ENCODE data around the gene MSMP.

Gene MSMP

DNA sequence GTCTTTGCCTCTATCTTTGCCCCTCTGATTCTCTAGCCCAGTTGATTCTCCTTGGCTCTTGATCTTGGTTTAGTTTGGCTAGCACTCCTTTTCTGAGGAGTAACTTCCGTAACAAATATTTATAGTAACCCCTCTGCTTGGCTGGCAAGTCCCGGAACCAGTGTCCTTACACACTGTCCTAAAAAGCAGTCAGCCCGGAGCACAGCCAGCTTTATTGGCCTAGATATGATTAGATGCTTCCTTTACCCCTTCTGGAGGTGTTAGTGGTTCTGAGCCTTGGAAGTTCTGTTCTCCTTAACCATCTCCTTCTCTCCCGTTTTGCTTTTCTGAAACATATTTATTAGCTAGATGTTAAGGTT is 17.0 kb upstream of the MSMP start:
- no peak for DNase-seq

DNA sequence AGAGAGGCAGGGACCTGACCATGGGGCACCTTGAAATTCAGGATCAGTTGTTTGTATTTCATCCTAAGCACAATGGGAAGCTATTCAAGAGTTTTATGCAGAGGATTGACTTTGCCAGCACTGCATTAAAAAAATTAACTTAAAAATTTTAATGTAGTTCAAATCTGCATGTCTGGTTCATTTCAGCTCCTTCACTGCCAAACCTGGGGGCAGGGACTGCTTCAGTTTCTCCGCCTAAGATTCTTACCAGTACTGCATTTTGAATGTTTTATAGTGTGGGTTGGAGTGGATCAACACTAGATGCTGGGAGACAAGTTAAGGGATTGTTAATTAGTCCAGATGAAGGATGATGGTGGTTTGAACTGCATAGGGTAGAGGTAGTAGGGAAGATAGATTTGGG is 15.7 kb upstream of the MSMP start:
- no peak for DNase-seq

DNA sequence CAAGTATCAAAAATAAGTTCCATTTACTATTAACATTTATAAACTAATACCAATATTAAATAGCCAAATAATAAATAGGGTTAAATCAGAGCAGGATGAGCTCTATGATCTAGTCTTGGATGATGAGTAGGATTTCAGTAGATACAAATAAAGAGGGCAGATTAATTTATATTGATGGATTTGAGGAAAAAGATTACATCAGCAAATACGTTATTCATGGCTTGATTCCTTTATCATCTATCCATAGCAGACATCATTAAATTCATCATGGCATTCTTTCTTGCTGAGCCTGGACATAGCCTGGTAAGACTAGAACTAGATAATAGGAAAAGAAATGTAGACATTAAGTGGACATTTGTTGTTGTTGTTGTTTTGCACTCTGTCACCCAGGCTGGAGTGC is 13.4 kb upstream of the MSMP start:
- DNase-seq, result no peak

DNA sequence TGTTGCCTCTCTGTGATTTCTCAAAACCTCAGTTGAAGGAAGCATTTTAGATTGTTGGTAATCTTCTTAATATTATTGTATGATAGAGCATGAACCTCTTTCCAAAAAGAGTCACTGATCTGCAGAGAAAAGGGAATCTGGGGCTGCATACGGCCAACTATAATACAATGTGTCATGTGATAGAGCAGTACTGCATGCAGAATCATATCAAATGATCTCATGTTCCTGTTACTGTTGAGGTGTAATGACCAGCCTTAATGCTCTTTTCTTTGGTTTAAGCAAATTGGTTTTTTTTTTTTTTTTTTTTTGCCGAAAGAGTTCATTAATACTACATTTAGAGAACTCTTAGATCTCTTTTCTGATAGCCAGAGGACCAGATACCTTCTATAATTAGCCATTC is 12.9 kb upstream of the MSMP start:
- DNase-seq, result no peak

DNA sequence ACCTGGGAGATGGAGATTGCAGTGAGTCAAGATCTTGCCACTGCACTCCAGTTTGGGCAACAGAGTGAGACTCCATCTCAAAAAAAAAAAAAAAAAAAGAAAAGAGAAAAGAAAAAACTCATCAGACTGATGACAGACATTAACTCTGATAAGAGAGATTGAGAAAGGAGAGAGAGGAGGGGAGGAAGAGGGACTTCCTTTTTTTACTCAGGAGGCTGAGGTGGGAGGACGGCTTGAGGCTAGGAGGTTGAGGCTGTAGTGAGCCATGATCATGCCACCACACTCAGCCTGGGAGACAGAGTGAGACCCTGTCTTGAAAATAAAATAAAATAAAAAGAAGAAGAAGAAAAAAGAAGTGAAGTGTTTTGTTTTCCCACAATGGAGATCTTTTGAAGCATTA is 9.7 kb upstream of the MSMP start:
- no peak for DNase-seq

DNA sequence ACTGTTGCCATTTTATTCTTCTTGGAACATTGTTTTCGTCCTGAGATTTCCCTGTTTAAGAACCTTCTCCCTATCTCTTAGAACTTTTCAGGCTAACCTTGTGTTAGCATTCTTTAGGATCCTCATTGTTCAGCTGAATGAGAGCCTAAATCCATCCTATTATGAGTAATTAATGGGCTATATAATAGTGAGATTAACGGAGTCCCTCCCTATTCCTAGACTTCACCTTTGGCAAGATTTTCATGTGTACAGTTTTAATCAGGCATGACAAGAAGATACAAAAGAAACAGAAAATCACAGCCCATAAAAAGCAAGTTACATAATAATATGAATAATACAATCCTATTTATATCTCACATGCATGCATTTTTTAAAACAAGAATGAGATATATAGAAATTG is 9.1 kb upstream of the MSMP start:
- no peak for DNase-seq

DNA sequence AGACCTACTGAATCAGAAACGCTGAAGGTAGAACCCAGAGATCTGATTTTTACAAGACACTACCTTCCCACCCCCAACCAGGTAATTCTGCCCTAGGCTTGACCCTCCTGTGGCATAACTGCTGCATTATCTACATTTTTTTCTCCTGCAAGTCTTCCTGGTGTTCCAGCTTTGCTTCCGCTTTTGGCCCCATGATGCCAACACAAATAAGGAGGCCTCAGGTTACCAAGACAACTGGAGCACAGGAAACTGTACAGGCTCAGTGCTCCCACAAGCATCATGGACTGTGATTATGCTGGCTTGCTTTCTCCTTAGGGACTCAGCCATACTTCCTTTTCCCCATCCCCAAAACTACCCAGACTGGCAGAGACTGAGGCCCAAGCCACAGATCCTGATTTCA is 6.6 kb upstream of the MSMP start:
- DNase-seq, result no peak

DNA sequence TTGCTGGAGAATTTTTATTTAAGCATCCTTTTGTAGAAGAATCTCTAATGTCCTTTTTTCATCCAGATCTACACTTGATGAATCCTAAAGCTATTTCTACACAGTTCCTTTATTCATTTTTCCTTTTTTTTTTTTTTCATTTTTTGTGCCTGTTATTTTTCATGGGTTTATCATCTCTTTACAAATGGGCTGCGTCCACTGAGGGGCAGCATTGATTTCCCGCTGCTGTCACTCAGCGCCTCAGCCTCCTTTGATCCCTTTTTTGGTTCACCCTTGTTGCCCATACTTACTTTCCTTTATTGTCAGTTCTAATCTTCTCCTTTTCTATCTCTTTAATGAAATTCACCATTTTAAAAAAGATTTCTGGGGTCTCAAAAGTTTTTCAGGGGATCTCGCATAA is 5.7 kb upstream of the MSMP start:
- DNase-seq, result no peak

DNA sequence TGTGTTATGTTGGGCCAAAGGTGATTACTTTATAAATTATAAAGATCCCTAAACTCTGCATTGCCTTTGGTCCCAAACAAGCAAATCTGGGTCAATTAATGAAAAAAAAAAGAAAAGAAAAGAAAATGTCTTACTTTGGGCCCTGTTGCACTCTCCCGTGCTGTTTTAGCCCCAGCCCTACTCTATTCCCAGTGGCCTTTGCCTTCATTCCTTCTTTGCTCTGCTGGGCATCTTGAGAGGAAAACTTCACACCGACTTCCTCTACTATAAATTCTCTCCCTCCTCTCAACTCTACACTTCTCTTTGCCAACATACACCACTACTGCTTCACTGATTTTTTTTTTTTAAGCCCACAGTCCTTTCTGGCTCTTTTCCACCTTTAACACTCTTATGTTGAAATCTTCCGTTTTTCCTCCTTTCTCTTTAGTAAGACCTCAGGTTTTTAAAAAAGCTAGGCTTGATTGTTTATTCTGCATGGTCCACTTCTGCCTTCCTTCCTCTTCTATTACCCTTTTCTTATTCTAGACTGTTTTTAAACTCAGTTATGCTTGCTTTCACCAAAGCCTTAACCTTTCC is 4.5 kb upstream of the MSMP start:
- no peak for DNase-seq

DNA sequence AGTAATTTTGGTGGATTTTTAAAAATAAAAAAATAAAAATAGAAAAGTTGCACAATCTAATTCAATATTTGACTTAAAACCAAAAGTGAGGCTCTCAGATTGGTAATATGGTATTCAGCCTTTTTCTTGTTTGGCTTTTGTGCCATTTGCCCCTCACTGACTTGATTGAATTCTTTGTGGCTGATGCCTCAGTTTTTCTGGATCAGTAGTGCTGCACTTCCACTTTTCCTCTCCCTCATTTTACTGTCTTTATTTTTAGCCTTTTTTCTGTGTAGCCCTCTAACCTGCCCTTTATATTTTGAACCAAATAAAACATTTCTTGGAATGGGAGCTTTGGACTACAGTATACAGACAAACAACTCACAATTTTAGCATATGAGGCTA is 3.8 kb upstream of the MSMP start:
- DNase-seq, result no peak

DNA sequence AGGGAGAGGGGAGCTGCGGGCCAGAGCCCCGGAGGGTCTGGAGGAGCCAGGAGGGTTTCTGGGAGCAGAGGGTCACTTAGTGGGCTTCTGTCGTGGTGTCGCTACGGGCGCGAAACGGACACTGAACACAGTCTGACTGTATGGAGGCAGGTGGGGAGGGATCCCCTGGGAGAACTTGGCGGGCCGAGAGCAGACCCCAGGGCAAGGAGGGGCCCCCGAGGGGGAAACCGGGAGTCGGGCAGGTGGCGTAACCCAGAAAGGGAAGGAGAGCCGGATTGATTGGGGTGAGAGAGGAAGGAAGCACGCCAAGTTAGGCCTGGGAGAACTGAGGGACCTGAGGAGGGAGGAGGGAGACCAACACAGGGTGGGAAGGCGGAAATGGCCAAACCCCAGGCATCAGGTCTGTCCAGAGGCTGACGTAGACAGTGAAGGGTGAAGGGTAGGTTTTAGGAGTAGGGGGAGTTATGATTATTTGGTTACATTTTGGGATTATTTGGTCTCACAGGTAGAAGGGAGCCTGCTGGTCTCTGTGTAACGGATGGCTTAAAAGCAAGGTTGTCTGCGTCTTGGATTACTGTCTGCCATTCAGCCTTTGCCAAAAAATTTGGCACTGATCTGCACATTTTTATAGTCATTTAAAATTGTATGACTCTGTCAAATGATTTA is 3.3 kb upstream of the MSMP start:
- DNase-seq, result peak; percentile 31

DNA sequence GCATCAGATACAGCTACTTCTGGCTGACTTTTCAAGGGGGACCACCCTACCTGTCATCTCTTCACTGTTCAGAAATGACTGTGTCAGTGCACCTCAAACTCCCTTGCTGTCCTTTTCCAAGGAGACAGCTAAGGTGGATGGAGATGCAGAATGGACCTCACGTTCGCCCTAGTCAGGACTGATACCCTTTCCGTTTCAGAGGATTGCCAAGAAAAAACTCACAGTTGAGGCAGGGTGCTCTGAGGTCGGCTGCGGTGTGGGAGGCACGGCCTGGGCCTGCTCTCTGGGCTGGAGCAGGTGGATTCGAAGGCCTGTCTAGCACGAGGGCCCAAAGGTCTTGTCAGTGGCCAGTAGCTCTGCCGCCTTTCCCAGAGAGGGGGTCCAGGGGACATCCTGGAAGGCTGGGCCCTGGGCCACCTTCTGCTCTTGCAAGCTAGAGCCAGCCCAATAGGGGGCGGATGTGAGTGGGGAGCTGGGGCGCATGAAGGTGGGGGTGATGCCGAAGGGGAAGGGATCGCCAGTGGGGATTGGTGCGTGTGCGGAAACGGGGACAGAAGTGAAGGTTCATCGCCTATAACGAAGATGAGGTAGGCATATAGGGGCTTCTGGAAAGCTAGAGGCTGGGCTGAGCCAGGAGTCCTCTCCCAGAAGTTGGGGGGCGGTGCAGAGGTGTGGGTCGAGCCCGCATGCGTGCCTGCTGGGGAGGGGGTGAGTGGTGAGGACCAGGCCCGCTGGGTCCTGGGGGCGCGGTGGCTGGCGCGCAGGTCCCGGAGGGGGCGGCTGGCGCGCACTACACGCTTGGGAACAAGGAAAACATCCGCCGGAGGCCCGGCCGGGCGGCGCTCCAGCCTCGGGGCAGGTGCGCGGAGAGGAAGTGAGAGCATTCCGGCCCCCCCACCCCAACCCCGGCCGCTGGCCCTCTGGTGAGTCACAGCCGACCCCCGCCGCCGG is 2.5 kb upstream of the MSMP start:
- peak; percentile 42 for DNase-seq

DNA sequence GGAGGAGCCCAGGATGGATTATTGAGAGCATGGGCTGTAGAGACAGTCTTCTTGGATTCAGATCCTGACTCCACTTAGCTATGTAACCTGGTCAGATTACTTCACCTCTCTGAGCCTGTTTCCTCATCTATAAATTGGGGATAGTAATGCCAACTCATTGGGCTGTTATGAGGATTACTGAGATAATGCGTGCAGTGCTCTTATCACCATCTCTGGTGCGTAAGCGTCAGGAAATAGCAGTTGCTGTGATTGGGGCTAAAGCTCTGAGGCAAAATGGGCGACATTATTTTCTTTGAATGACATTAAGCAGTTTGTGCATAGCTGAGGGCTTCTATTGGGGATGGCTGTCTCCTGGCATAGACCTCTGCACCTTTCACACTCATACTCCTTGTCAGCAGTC is 995 bp upstream of the MSMP start:
- DNase-seq, result no peak

DNA sequence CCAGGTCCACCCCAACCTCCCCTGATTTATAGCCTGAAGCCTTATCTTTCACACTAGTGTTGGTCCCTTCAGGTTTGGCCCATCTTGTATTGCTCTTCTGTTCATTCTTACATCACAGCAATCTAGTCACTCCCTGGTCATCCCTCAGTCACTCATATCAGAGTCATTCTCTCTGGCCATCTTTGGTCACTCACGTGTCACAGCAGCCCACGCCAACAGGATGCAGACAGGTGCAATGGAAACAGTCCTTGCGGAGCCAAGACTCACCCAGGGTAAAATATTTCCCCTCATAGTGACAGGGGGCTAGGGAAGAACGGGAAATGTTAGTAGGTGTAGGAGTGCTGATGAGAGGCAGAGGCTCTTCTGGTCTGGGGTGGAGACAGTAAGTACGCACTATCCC is 610 bp downstream of the MSMP start:
- DNase-seq, result no peak

DNA sequence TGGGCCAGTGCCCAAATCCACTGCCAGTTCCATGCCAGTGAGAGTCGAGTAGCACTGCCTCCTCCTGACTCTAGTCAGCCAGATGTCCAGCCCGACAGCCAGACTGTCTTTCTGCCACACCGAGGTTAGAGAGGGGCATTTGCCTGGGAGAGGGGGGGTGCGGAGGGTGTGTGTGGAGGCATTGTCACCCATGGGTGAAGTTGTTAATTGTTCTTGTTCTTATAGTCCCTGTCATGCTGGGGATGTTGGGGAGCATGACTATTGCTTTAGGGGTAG is 3.9 kb downstream of the MSMP start:
- DNase-seq, result no peak

DNA sequence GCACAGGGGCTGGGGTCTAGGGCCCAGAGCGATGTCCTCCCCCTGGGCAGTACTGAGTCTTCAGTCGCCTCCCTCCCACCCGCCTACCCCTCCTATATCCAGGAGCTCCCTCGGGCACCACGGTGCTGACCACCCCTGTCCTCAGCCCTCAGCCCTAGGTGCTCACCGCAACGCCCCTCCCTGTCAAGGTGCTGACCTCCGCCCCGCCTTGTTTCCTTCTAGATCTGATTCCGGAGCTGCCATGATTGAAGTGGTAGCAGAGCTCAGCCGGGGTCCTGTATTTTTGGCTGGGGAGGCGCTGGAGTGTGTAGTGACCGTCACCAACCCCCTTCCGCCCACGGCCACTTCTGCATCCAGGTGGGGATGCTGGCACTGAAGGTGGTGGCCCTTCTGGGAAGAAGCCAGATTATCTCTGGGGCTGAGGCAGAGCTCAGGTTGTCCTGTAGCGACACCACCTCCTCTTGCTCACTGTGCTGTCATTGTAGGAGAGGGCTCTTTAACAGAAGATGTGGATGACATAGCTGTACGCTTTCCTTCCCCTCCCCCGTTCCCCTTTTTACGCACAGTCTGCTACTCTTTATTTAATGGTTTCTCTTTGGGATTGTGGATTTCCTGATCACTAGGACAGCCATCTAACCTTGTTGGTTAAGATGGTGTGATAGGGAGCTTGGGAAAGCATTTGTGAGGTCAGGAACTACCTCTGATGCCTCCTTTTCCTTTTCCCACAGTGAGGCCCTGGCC is 4.4 kb downstream of the MSMP start:
- DNase-seq, result peak; percentile 21

DNA sequence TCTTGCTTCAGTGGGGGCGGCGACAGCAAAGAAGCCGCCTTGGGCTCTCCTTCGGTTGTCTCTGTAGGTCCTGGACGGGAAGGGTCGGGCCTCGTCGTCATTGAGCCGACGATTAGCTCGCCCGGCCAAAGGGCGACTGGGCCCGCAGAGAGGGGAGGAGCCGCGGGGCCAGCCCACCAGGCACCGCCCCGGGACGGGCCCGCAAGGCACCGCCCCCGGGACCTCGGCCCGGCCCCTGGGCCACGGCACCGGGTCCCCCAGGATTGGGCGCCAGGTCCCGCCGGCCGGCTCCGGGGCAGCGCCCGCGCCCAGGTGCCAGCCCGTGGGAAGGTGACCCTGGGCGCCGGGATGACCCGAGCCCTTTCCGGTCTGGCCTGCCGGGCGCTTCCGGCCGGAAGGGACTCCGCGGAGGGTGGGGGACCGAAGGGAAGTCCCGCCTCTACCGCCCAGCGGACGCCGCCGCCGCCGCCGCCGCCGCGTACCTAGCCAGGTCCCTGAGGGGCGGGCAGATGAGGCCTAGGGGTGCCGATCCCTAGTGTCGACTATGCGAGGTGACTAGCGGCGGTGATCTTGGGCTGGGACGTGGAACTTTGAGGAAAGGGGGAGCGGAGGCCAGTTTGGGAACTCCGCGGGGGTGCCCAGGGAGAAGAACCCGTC is 5.1 kb downstream of the MSMP start, which contains the start of the genes GBA2 and RGP1:
GBA2 (minus strand) TSS at position 371 of the 657 bp plus-strand sequence. CDS start 524 bp downstream, outside the sequence.
RGP1 (plus strand) TSS at position 430 of the 657 bp plus-strand sequence. CDS start 469 bp downstream, outside the sequence.
- peak; percentile 21 for DNase-seq

DNA sequence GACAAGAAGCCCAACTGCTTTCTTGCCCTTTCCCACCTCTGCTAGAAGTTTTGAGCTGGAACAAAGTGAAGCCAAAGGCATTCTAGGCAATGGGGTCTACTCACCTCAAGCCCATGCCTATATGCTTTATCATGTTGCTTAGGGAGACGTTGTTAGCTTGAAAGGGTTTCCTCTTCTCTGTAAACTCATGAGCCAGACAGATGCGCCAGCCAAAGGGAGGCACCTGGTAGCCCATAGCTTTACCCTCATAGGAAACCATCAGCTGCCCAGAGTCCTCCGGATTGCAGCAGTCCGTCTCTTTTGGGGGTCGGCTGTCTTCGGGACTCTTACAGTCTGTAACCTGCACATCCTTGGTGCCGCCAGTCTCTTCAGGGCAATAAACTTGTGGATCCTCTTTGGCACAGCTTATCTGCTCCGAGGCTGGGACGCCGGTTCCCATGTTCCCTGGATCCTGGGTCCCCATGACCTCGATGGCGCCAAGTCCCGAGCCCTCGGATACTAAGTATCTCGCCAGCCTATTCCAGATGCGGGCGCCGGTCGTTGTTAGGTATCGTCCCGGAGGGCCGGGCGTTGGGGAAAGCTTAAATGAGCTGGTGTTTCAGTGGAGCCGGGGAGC is 5.7 kb downstream of the MSMP start:
- DNase-seq, result no peak

DNA sequence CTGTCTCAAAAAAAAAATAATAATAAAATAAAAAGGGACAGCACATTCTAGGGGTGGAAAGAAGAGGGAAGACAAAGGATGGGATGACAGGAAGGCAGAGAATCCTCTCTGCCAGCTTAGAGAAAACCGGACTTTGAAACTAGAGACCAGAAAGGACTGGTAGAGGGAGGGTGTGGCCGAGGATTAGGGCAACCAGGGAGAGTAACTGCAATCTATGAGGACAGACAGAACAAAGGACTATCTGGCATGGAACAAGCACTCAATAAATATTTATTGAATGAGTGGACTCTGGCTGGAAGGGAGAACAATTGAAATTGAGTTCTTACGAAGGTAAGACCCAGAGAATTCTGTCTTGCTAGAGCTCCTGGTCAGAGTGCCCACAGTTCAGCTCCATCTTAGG is 7.5 kb downstream of the MSMP start:
- DNase-seq, result no peak

DNA sequence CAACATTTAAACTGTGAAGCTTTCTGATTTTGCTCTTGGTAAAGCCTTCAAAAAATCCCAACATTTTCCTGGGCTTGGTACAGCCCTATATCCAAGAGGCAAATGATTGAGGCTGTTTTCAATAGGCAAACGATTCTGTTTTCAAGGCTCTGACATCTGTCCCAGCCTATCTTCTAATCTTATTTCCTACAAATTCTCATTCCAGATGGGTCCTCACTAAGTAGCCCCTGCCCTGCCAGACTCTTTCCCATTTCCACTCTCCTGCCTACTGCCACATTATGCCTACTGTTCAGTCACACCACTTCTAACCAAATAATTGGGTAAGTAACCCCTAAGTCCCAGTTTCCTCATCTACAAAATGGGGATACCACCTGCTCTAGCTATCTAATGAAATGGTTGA is 8.5 kb downstream of the MSMP start:
- no peak for DNase-seq

DNA sequence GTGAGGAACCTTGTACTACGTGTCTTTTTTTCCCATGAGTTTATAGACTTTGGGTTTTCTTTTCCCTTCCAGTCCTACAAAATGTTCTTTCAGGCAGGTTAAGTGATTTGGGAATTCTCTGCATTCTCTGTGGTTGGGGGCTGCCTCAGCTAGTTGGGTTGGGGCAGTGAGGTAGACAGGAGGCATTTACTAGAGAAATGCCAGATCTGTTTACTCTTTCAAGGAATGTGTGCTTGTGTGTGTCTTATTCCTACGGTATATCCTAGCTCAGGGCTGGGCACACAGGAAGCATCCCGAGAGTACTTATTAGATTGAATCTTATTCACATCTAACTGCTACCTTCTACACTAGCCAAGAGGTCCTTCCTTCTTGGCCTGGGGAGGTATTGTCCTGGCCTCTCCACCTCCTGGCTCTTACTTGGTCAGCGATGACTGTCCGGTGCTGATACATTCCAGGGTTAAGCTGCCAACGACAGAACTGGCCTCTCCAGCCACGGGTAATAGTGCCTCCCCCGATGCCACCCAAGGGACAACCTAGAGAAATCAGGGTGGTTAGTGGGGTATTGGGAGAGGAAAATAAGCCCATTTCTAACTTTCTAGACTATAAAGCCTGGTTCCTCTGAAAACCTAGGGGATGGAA is 10.1 kb downstream of the MSMP start:
- no peak for DNase-seq

DNA sequence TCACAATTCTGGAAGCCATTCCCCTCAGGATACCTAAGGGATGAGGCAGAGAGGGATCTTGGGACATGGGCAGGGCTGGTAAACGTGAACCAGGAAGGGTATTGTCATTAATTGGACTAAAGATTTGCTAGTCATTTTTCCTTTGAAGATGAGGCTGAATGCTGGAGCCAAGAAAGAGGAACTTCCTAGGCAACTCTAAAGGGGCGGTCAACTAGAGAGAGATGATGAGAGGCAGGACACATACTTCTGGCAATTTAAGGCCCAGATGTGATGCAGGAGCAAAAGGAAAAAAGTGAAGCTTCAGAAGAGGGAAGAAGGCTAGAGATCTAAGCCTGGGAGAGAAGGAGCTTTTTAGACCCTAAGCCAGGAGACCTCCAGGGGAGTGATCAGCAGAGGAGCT is 10.6 kb downstream of the MSMP start:
- DNase-seq, result no peak
